MM.1S (cell line): ENCODE data around the gene CBX5.
"Not testable (repeated sequence)": the region's sequence is repeated elsewhere in the genome, so short reads cannot be mapped to it uniquely, and the experiment has no call there.

Experiments used
- DNase-seq: peaks from one replicate; pipeline ENCODE4 v3.0.0-alpha.2; 2015
- H2AFZ ChIP-seq: fragments of 300-600 bp; sonication (generic); 2 replicates; pipeline ENCODE4 v1.6.0; 2016; ENCODE audit warnings: antibody characterized with exemption, low read length
- H3F3A ChIP-seq: fragments of 300-600 bp; sonication (generic); 2 replicates; pipeline ENCODE4 v1.6.1; 2016; ENCODE audit warnings: mild to moderate bottlenecking, antibody characterized with exemption, low read length, moderate library complexity, mixed read lengths; ENCODE audit not compliant: insufficient read depth
- H3K27ac ChIP-seq: fragments of 300-600 bp; sonication (generic); 2 replicates; pipeline ENCODE4 v1.5.1; 2016; ENCODE audit warnings: mild to moderate bottlenecking, low read length
- H3K27me3 ChIP-seq: fragments of 300-600 bp; sonication (generic); replicated peaks from 2 replicates; pipeline ENCODE4 v1.6.0; 2016; ENCODE audit warnings: low read length; ENCODE audit not compliant: insufficient read depth
- H3K36me3 ChIP-seq: fragments of 300-600 bp; sonication (generic); replicated peaks from 2 replicates; pipeline ENCODE4 v1.6.1; 2016; ENCODE audit warnings: mild to moderate bottlenecking, low read length, mixed read lengths; ENCODE audit not compliant: insufficient read depth
- H3K4me1 ChIP-seq: fragments of 300-600 bp; sonication (generic); 2 replicates; pipeline ENCODE4 v1.6.1; 2016; ENCODE audit warnings: low read length, mixed read lengths
- H3K4me2 ChIP-seq: fragments of 300-600 bp; sonication (generic); 2 replicates; pipeline ENCODE4 v1.6.0; 2016; ENCODE audit warnings: low read depth, low read length
- H3K4me3 ChIP-seq: fragments of 300-600 bp; sonication (generic); 2 replicates; pipeline ENCODE4 v1.5.1; 2016; ENCODE audit warnings: low read length, mixed read lengths
- H3K79me2 ChIP-seq: fragments of 300-600 bp; sonication (generic); 2 replicates; pipeline ENCODE4 v1.6.1; 2016; ENCODE audit warnings: mixed run types, low read length, mixed read lengths
- H3K9ac ChIP-seq: fragments of 300-600 bp; sonication (generic); 2 replicates; pipeline ENCODE4 v1.6.1; 2016; ENCODE audit warnings: low read length, mixed read lengths
- H3K9me2 ChIP-seq: fragments of 300-600 bp; sonication (generic); replicated peaks from 2 replicates; pipeline ENCODE4 v1.6.1; 2016; ENCODE audit warnings: mild to moderate bottlenecking, low read length, mixed read lengths; ENCODE audit not compliant: insufficient read depth
- H3K9me3 ChIP-seq: fragments of 300-600 bp; sonication (generic); replicated peaks from 2 replicates; pipeline ENCODE4 v1.6.1; 2016; ENCODE audit warnings: mild to moderate bottlenecking, low read length, mixed read lengths; ENCODE audit not compliant: insufficient read depth
- H4K20me1 ChIP-seq: fragments of 300-600 bp; sonication (generic); 2 replicates; pipeline ENCODE4 v1.6.1; 2016; ENCODE audit warnings: mild to moderate bottlenecking, low read length, moderate library complexity, mixed read lengths; ENCODE audit not compliant: insufficient read depth
- EZH2 ChIP-seq: fragments of 300-600 bp; sonication (generic); optimal IDR thresholded peaks from 2 replicates; pipeline ENCODE3; 2017; ENCODE audit warnings: low read depth, mild to moderate bottlenecking, antibody characterized with exemption, low read length, mixed read lengths
- EZH2phosphoT487 ChIP-seq: fragments of 300-600 bp; sonication (generic); IDR thresholded peaks from 2 replicates; pipeline ENCODE4 v1.6.1; 2018; ENCODE audit warnings: antibody characterized with exemption, low read length
- TF ChIP-seq, protein P1 (sequence below): fragments of 300-600 bp; sonication (generic); IDR thresholded peaks from 2 replicates; pipeline ENCODE4 v1.5.1; 2016; ENCODE audit warnings: antibody characterized with exemption, low read length, mixed read lengths

The CBX5 gene

GRCh38 chr12:54195080-54195736 lies 84.7 kb downstream of the CBX5 start:
- Histone ChIP-seq H3K27me3 (peaks cover 90% of the 10 kb centered on the region), H4K20me1 (no peaks in the 10 kb centered on the region), H3K9me3 (no peaks in the 10 kb centered on the region), H3K9me2 (no peaks in the 10 kb centered on the region), H3K4me1 (no peaks in the 10 kb centered on the region), H3K36me3 (no peaks in the 10 kb centered on the region), H3K9ac (no peak overlapping the region), H3K4me3 (no peak overlapping the region), H3F3A (no peaks in the 10 kb centered on the region), H3K79me2 (no peaks in the 10 kb centered on the region), H3K4me2 (no peak overlapping the region), H2AFZ (no peak overlapping the region), H3K27ac (no peak overlapping the region)
- no peak for DNase-seq
- TF ChIP-seq EZH2phosphoT487 (no peak), EZH2 (no peak)
- TF ChIP-seq, protein P1, sequence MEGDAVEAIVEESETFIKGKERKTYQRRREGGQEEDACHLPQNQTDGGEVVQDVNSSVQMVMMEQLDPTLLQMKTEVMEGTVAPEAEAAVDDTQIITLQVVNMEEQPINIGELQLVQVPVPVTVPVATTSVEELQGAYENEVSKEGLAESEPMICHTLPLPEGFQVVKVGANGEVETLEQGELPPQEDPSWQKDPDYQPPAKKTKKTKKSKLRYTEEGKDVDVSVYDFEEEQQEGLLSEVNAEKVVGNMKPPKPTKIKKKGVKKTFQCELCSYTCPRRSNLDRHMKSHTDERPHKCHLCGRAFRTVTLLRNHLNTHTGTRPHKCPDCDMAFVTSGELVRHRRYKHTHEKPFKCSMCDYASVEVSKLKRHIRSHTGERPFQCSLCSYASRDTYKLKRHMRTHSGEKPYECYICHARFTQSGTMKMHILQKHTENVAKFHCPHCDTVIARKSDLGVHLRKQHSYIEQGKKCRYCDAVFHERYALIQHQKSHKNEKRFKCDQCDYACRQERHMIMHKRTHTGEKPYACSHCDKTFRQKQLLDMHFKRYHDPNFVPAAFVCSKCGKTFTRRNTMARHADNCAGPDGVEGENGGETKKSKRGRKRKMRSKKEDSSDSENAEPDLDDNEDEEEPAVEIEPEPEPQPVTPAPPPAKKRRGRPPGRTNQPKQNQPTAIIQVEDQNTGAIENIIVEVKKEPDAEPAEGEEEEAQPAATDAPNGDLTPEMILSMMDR, result no peak

GRCh38 chr12:54194611-54195010 lies 85.3 kb downstream of the CBX5 start:
- not testable (repeated sequence) for H4K20me1 ChIP-seq, H3K4me2 ChIP-seq, H3K4me1 ChIP-seq, H2AFZ ChIP-seq, H3K4me3 ChIP-seq, H3K79me2 ChIP-seq, H3K9ac ChIP-seq, H3F3A ChIP-seq, H3K27ac ChIP-seq, DNase-seq, H3K9me2 ChIP-seq, H3K36me3 ChIP-seq, H3K9me3 ChIP-seq
- peaks cover 88% of the 10 kb centered on the region for H3K27me3 ChIP-seq

DNA sequence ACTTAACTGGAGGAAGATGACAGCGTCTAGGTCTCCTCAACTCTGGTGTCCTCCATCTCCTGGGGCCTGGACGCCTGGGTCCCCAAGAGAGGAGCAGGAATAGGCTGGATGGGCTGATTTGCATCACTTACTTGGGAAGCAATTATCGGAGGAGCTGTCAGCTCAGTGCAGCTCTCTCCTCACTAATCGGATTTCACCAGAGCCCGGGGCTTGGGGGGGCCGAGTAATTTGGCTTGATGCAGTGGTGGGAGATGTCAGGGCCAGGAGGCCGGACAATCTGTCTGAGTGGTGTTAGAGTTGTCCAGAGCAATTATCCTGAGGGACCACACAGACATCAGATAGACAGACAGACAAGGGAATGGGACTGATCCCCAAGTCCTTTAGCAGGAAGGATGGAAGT lies 86.5 kb downstream of the CBX5 start:
- DNase-seq, result no peak
- Histone ChIP-seq H3K36me3 (no peaks in the 10 kb centered on the region), H3F3A (no peaks in the 10 kb centered on the region), H3K4me1 (0 out of 2 replicates have a peak, but pooled peaks cover 3% of the 10 kb centered on the region), H4K20me1 (no peaks in the 10 kb centered on the region), H3K4me2 (no peak overlapping the region), H3K4me3 (no peak overlapping the region), H3K9me3 (no peaks in the 10 kb centered on the region), H3K27ac (no peak overlapping the region), H2AFZ (no peak overlapping the region), H3K9ac (no peak overlapping the region), H3K9me2 (no peaks in the 10 kb centered on the region), H3K27me3 (peaks cover 77% of the 10 kb centered on the region), H3K79me2 (no peaks in the 10 kb centered on the region)
- TF ChIP-seq, protein P1, result no peak
- TF ChIP-seq EZH2phosphoT487, result no peak
- no peak for TF ChIP-seq EZH2

GRCh38 chr12:54191550-54192022 lies 88.3 kb downstream of the CBX5 start:
- H2AFZ ChIP-seq, result no peak overlapping the region
- H3K9me2 ChIP-seq, result no peaks in the 10 kb centered on the region
- H3K9ac ChIP-seq, result no peak overlapping the region
- TF ChIP-seq, protein P1, result peak; percentile 78
- TF ChIP-seq EZH2 (no peak), EZH2phosphoT487 (no peak)
- no peaks in the 10 kb centered on the region for H4K20me1 ChIP-seq
- H3K9me3 ChIP-seq, result no peaks in the 10 kb centered on the region
- H3K4me3 ChIP-seq, result no peak overlapping the region
- H3F3A ChIP-seq, result no peaks in the 10 kb centered on the region
- H3K4me2 ChIP-seq, result 0 out of 2 replicates have a peak overlapping the region, but pooled peaks have one; percentile 17
- H3K27ac ChIP-seq, result no peak overlapping the region
- DNase-seq, result peak; percentile 75
- H3K27me3 ChIP-seq, result peaks cover 63% of the 10 kb centered on the region
- 0 out of 2 replicates have a peak, but pooled peaks cover 3% of the 10 kb centered on the region for H3K4me1 ChIP-seq
- H3K79me2 ChIP-seq, result no peaks in the 10 kb centered on the region
- no peaks in the 10 kb centered on the region for H3K36me3 ChIP-seq
